ENCODE results near the gene GDF15.

GDF15 gene

GRCh38 chr19:18435842-18436670 lies 50.1 kb downstream of the GDF15 start:
- no peaks in the 10 kb centered on the region for H3K9me3 Mint-ChIP-seq
- DNase-seq (ENCODE audit: low spot score in 2 of 2): no peak
- no peak for ATAC-seq
- peaks cover 45% of the 10 kb centered on the region for H3K4me1 Mint-ChIP-seq
- peak overlapping the region; percentile 65 for H3K4me3 Mint-ChIP-seq
- H3K27ac Mint-ChIP-seq: peak overlapping the region; percentile 56
- H3K36me3 Mint-ChIP-seq: peaks cover 75% of the 10 kb centered on the region

DNA sequence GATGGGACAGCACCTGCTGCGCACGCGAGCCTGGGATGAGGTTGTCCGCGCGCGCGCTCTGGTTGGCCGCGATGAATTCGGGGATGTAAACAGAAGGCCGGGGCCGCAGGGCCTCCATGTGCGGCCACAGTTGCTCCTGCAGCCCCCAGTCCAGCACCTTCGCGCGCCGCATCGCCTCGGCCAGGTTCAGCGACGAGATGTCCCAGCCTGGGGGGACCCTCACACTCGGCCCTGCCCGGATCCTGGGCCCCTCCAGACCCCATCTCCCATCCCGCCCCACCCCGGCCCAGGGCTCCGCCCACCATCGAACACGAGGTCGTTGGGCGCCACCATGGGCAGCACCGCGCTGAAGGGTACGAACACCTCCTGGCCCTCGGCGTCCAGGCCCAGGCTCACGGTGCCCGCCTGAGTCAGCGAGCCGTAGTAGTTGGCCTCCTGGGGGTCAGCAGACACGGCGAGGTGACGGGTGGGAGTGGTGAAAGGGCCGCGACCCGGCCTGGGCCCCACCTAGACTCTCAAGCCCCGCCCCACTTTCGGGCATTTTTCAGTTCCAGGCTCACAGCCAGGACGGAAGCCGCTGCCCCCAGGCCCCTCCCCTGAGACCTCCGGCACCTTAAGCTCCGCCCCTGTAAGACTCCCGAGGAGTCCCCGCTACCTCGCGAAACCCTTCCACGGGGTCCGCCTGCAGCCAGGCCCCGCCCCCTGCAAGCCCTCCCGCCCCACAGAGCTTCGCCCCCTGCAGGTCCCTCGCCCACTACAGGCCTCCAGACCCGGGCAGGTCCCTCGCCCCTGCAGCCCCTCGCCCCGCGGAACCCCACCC lies 50.9 kb downstream of the GDF15 start:
- H3K27ac Mint-ChIP-seq: peak overlapping the region; percentile 56
- H3K9me3 Mint-ChIP-seq: no peaks in the 10 kb centered on the region
- H3K4me1 Mint-ChIP-seq: peaks cover 52% of the 10 kb centered on the region
- H3K4me3 Mint-ChIP-seq: peak overlapping the region; percentile 65
- DNase-seq (ENCODE audit: low spot score in 2 of 2): peak; percentile 63 to 88
- ATAC-seq: peak; percentile 73
- H3K36me3 Mint-ChIP-seq: peaks cover 76% of the 10 kb centered on the region

DNA sequence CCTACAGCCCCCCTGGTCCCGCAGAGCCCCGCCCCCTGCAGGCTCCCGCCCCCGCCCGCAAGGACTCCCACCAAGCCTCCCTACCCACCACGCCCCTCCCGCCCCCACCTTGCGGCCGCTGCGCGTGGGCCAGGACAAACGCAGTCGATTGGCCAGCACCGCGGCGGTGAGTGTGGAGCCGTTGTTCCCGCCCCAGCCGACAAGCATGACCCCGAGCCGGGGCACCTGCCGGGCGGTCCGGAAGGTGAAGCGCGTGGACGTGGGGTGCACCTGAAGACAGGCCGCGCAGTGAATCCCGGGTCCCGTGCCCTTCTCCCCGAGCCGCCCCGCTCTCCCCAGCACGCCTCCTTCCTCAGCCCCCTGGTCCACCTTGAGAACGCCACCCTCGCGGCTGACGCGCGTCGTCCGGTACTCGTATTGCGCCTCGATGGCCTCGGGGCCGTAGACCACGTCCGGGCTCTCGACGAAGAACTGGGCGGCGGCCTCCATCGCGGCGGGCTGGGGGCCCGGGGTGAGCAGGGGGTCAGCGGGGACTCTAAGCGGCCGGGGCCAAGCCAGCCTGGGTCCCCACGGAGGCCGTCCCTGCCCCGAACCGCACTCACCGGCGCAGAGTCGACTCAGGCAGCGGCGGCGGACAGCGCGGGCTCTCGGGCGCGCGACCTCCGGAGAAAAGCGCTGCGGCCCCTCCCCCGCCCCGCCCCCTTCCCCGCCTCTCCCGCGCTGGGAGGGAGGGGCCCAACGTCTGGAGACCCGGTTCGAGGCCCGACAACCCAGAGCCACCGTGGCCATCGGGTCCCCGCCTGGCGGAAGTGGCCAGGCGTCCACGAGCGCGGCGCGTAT lies 51.8 kb downstream of the GDF15 start, which contains the start of gene ISYNA1:
Gene ISYNA1, minus strand, starts transcription at position 643 of the 840 bp plus-strand sequence. Its CDS starts 154 bp downstream, at position 489.
- peaks cover 4% of the 10 kb centered on the region for H3K9me3 Mint-ChIP-seq
- DNase-seq (ENCODE audit: low spot score in 2 of 2) (peak in 1 of 2 donors; percentile 76), ATAC-seq (peak; percentile 35)
- peaks cover 57% of the 10 kb centered on the region for H3K4me1 Mint-ChIP-seq
- H3K36me3 Mint-ChIP-seq: peaks cover 77% of the 10 kb centered on the region
- H3K27ac Mint-ChIP-seq: peak within 1 kb of the TSS; percentile 56
- peak within 1 kb of the TSS; percentile 65 for H3K4me3 Mint-ChIP-seq

- peaks cover 61% of the 10 kb centered on the region for H3K4me1 Mint-ChIP-seq
- H3K4me3 Mint-ChIP-seq: peak overlapping the region; percentile 65
- DNase-seq (ENCODE audit: low spot score in 2 of 2) (no peak), ATAC-seq (no peak)
- H3K27ac Mint-ChIP-seq: no peak overlapping the region
- peaks cover 4% of the 10 kb centered on the region for H3K9me3 Mint-ChIP-seq
- H3K36me3 Mint-ChIP-seq: peaks cover 79% of the 10 kb centered on the region
These were observed 52.5 kb downstream of the GDF15 start for GRCh38 chr19:18438331-18439024.

All from stimulated activated effector memory CD8-positive, alpha-beta T cell treated with anti-CD3 and anti-CD28 coated beads, Interleukin-12 subunit alpha, Interleukin-12 subunit beta, amount 100 ng/mL, for 72 hours (primary cell).